Peyer's patch (tissue), 4 donors: ENCODE measurements around the gene DNAH17. TPM values are rescaled to one million over a fixed set of nuclear protein-coding genes. Genes with fewer than 3 reads are reported as not detected.

Source experiments
- DNase-seq, 3 donors: peaks; one replicate each; pipeline ENCODE4 v3.0.0-alpha.2; 2017 to 2019
- H3K27ac ChIP-seq, 4 donors: fragments of 200-600 bp; sonication (generic); one replicate each; pipeline ENCODE4 v1.5.1; 2016 to 2019
- H3K27me3 ChIP-seq, 2 donors: fragments of 200-600 bp; sonication (generic); one replicate each; pipeline ENCODE4 v1.5.1; 2019
- H3K36me3 ChIP-seq, 3 donors: fragments of 200-600 bp; sonication (generic); one replicate each; pipeline ENCODE4 v1.5.1; 2016 to 2019
- H3K4me1 ChIP-seq, 4 donors: fragments of 200-600 bp; sonication (generic); one replicate each; pipeline ENCODE4 v1.5.1; 2016 to 2019
- H3K4me3 ChIP-seq, 4 donors: fragments of 200-600 bp; sonication (generic); 1 replicate in 3 of 4; 2 replicates in 1 of 4; pipeline ENCODE4 v1.5.1; 2016 to 2019; ENCODE audit warnings: mild to moderate bottlenecking in 1 of 4
- H3K9me3 ChIP-seq, 4 donors: fragments of 200-600 bp; sonication (generic); one replicate each; pipeline ENCODE4 v1.5.1; 2016 to 2019; ENCODE audit warnings: mild to moderate bottlenecking in 1 of 4
- POLR2A ChIP-seq, 2 donors: fragments of 450-650 bp; IDR thresholded peaks; one replicate each; pipeline ENCODE4 v1.5.1; 2017; ENCODE audit warnings: antibody characterized with exemption in 2 of 2, mild to moderate bottlenecking in 2 of 2, moderate library complexity in 2 of 2
- total RNA-seq, 4 donors: library from RNA; depleted of rRNA; stranded (reverse); fragments of >200 nt; gene quantifications; one replicate each; pipeline ENCODE4 v1.1.0, GENCODE V29; 2016
- TF ChIP-seq, protein P1 (sequence below), 6 experiments: fragments of 450-650 bp in 4 of 6; fragments of 200-600 bp in 2 of 6; sonication (generic) in 1 of 6; IDR thresholded peaks; one replicate each; pipeline ENCODE4 v1.5.1; 2017 to 2019; ENCODE audit warnings: antibody characterized with exemption in 6 of 6, mild to moderate bottlenecking in 3 of 6, moderate library complexity in 1 of 6

The DNAH17 gene
- total RNA-seq, 4 donors from 2014 or later, result under 0.01 to 0.67 TPM; not detected in 2

- no peak overlapping the region for H3K4me3 ChIP-seq
- no peaks in the 10 kb centered on the region for H3K9me3 ChIP-seq
- DNase-seq, result no peak
- H3K36me3 ChIP-seq, result no peaks in the 10 kb centered on the region
- H3K27ac ChIP-seq, result no peak overlapping the region
- peaks cover 0 to 7% (median 0%) of the 10 kb centered on the region in 4 donors for H3K4me1 ChIP-seq
- H3K27me3 ChIP-seq, result no peaks in the 10 kb centered on the region
- TF ChIP-seq, protein P1, sequence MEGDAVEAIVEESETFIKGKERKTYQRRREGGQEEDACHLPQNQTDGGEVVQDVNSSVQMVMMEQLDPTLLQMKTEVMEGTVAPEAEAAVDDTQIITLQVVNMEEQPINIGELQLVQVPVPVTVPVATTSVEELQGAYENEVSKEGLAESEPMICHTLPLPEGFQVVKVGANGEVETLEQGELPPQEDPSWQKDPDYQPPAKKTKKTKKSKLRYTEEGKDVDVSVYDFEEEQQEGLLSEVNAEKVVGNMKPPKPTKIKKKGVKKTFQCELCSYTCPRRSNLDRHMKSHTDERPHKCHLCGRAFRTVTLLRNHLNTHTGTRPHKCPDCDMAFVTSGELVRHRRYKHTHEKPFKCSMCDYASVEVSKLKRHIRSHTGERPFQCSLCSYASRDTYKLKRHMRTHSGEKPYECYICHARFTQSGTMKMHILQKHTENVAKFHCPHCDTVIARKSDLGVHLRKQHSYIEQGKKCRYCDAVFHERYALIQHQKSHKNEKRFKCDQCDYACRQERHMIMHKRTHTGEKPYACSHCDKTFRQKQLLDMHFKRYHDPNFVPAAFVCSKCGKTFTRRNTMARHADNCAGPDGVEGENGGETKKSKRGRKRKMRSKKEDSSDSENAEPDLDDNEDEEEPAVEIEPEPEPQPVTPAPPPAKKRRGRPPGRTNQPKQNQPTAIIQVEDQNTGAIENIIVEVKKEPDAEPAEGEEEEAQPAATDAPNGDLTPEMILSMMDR (IDR thresholded peaks at IDR 0.05), result no peak
- no peak for TF ChIP-seq POLR2A (IDR thresholded peaks at IDR 0.05)
These were observed 42.5 kb downstream of the DNAH17 start for GRCh38 chr17:78534492-78535272.

GRCh38 chr17:78532922-78533640, 44.1 kb downstream of the DNAH17 start:
- TF ChIP-seq, protein P1 (IDR thresholded peaks at IDR 0.05), result no peak
- no peak for TF ChIP-seq POLR2A (IDR thresholded peaks at IDR 0.05)
- Histone ChIP-seq H3K4me1 (peaks cover 0 to 7% (median 0%) of the 10 kb centered on the region in 4 donors), H3K27me3 (no peaks in the 10 kb centered on the region), H3K4me3 (no peak overlapping the region), H3K27ac (no peak overlapping the region), H3K36me3 (no peaks in the 10 kb centered on the region), H3K9me3 (no peaks in the 10 kb centered on the region)
- no peak for DNase-seq

DNA sequence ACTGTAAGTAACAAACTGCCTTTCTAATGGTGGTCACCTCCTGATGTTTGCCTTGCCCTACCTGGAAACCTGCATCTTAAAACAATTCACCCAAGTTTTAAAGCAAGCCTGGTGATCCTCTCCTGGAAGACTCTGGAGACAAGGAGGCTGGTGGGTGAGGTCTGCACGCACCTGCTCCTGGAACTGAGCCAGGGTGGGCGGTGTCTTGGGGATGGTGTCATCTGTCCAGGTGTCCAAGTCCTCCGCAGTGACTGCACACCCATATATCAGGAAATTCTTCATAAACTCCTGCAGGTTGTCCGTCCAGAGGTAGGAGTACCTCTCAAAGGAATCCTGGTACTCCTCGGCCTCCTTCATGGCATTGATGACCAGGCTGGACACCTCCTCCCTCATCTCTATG, 44.9 kb downstream of the DNAH17 start:
- no peaks in the 10 kb centered on the region for H3K27me3 ChIP-seq
- peaks cover 0 to 7% (median 0%) of the 10 kb centered on the region in 4 donors for H3K4me1 ChIP-seq
- no peak overlapping the region for H3K27ac ChIP-seq
- TF ChIP-seq, protein P1 (IDR thresholded peaks at IDR 0.05), result no peak
- TF ChIP-seq POLR2A (IDR thresholded peaks at IDR 0.05), result no peak
- no peak overlapping the region for H3K4me3 ChIP-seq
- no peaks in the 10 kb centered on the region for H3K36me3 ChIP-seq
- no peak for DNase-seq
- no peaks in the 10 kb centered on the region for H3K9me3 ChIP-seq

DNA sequence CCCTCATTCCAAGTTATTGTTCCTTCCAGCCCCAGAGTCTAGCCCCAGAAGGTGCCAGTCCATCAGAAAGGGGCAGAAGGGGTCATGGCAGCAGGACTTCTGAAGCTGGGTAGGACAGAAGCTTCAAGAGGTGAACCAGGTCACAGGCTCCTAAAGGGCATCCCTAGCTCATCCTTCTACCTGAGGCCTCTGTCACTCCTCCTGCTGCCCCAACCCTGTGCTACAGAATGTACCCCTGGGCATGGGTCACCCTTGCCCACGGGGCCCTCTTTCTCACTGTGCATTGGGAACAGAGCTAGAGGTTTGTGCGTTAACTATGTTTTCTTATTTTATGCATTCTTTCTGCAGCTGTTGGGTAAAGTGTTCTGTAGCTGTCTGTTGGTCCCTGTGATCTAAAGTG, 46.5 kb downstream of the DNAH17 start:
- Histone ChIP-seq H3K4me1 (peaks cover 0 to 4% (median 0%) of the 10 kb centered on the region in 4 donors), H3K9me3 (no peaks in the 10 kb centered on the region), H3K36me3 (no peaks in the 10 kb centered on the region), H3K4me3 (no peak overlapping the region), H3K27me3 (no peaks in the 10 kb centered on the region), H3K27ac (no peak overlapping the region)
- TF ChIP-seq, protein P1 (IDR thresholded peaks at IDR 0.05), result no peak
- TF ChIP-seq POLR2A (IDR thresholded peaks at IDR 0.05), result no peak
- no peak for DNase-seq

GRCh38 chr17:78529871-78530670, 47.1 kb downstream of the DNAH17 start:
- Histone ChIP-seq H3K36me3 (no peaks in the 10 kb centered on the region), H3K4me3 (no peak overlapping the region), H3K4me1 (no peaks in the 10 kb centered on the region), H3K9me3 (no peaks in the 10 kb centered on the region), H3K27me3 (no peaks in the 10 kb centered on the region), H3K27ac (no peak overlapping the region)
- DNase-seq, result peak in 2 of 3 donors; percentile 53 to 66
- TF ChIP-seq, protein P1 (IDR thresholded peaks at IDR 0.05), result no peak
- no peak for TF ChIP-seq POLR2A (IDR thresholded peaks at IDR 0.05)
